ENCODE measurements around the gene YBX3.

GRCh38 chr12:10756194-10756593, 33.1 kb upstream of the YBX3 start:
- TF ChIP-seq CTCF (IDR thresholded peaks at IDR 0.05) (no peak), POLR2A (IDR thresholded peaks at IDR 0.05) (no peak)
